ENCODE results near the gene SHC4.
"Not testable (repeated sequence)": the region's sequence is repeated elsewhere in the genome, so short reads cannot be mapped to it uniquely, and the experiment has no call there.

SHC4 gene

DNA sequence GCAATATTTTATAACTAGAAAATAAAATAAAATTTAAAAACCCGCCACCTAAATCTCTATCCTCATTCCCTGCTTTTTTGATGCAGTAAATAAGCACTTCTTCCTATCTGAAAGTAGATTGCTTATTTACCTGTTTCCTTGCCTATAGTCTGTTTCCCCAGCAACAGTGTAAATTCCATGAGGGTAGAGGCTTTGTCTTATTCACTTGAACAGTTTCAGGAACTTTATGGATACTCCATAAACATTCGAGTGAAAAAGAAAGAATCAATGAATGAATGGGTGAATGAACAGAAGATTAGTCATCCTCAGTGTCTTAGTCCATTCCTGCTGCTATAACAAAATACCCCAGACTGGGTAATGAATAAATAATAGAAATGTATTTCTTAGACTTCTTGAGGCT lies 41.7 kb downstream of the SHC4 start:
- DNase-seq = no peak

DNA sequence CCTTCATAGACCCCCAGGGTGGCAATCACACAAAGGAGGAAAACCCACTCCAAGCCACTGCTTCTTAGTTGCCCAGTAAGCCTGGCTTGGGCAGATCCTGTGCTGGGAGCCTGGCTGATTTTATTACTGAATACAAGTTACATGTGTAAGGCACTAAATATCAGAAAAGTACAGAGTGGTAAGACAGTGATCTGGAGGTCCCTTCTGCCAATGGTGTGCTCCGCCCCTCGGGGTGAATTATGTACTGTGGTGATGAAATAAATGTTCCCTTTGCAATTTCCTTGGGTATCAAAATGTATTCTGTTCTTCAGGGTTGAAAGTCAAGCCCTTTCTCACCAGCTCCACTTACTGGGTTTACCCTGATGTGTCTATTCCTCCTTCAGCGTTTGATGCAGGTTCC lies 47.0 kb downstream of the SHC4 start:
- no peak for DNase-seq

DNA sequence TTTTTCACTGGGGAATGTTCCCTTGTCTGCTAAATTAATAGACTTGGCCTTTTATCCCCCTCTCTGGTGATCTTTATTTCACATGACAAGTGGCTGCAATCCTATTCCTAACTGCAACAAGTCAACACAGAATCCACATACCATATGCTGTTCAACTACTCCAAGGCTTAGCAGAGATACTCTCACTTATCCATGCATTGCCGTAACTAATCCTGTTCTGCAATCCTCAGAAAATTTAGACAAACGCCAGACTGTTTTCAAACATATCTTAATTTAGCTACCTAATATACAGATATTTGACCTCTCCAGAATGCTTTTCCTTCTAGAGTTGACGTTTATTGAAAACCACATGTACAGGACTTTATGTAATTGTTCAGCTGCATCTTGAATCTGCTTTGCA lies 47.9 kb downstream of the SHC4 start:
- DNase-seq = no peak

DNA sequence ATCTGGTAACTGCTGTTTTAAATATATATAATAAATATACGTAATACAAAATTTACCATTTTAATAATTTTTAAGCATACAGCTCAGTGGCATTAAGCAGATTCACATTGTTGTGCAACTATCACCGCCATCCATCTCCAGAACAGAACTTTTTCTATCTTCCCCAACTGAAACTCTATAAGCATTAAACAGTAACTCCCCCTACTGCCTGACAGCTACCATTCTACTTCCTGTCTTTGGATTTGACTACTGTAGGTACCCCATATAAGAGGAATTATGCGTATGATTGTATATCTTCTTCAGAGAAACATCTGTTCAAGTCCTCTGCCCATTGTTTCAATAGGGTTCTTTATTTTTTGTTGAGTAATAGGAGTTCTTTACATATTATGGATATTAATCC lies 49.0 kb downstream of the SHC4 start:
- DNase-seq = no peak

DNA sequence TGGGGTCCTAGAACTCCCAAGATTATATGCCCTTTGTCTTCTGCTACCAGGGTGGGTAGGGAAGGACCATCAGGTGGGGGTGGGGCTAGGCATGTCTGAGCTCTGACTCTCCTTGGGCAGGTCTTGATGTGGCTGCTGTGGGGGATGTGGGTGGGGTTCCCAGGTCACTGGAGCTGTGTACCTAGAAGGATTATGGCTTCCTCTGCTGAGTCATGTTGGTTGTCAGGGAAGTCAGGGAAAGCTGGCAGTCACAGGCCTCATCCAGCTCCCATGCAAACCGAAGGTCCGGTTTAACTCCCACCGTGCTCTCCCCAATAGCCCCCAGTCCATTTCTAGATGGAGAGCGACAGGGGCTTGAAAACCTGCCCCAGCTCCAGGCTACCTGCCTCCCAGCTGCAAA lies 50.6 kb downstream of the SHC4 start:
- DNase-seq = no peak

DNA sequence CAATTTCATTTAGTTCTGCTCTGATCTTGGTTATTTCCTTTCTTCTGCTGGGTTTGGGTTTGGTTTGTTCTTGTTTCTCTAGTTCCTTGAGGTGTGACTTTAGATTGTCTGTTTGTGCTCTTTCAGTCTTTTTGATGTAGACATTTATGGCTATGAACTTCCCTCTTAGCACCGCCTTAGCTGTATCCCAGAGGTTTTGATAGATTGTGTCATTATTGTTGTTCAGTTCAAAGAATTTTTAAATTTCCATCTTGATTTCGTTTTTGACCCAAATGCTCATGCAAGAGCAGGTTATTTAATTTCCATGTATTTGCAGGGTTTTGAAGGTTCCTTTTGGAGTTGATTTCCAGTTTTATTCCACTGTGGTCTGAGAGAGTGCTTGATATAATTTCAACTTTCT lies 53.2 kb downstream of the SHC4 start:
- not testable (repeated sequence) for DNase-seq

DNA sequence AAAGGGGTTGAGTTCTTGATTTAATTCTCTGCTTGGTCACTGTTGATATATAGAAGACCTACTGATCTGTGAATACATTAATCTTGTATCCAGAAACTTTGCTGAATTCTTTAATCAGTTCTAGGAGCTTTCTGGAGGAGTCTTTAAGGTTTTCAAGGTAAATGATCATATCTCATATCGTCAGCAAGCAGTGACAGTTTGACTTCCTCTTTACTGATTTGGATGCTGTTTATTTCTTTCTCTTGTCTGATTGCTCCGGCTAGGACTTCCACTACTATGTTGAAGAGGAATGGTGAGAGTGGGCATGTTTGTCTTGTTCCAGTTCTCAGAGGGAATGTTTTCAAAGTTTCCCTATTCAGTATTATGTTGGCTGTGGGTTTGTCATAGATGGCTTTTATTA lies 54.4 kb downstream of the SHC4 start:
- not testable (repeated sequence) for DNase-seq

DNA sequence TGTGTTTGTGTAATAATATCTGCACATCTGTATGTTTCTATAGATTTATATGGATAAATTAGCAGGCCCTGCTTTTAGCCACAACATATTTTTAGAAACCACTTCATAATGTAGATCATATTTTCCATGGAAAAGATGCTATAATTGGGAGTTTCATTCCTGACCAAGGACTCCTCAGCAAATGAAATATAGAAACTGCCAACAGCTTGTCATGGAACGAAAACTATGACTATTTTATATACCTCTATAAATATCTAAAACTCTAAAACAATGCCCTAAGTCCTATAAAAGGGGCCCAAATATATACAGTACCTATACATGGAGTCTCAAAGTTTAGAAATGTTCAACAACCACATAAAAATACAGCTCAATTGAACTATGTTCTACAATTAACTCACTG lies 57.9 kb downstream of the SHC4 start:
- DNase-seq = no peak

DNA sequence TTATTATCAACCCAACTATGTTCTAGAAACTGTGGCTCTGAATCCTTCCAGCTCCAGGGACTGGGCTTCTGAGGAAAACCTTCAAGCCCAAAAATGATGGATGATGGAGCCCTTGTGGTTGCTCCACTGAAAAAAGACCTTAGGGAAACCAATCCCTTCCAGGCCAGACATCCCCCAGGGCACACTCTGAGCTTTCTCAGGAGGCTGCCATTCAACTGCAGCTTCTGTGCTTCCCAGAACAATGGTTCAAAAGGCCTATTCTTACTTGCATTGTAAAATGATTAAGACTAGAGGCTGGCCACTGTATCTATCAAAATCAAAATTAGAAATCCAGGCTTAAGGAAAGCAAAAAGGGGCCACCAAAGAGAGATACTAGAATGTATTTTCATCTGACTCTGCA lies 58.5 kb downstream of the SHC4 start:
- no peak for DNase-seq

DNA sequence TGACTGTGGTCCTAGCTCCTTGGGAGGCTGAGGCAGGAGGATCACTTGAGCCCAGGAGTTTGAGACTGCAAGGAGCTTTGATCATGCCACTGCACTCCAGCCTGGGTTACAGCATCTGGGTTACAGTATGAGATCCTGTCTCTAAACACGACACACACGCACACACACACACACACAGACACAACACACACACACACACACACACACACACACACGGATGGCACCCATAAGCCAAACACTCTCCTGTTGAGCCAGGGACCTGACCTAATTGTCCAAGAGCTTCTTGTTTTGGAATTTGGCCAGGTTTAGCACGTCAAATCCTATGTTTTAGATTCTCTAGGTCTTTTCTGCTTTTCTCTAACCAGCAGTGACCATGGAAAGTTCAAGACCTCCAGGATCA lies 59.0 kb downstream of the SHC4 start:
- no peak for DNase-seq

DNA sequence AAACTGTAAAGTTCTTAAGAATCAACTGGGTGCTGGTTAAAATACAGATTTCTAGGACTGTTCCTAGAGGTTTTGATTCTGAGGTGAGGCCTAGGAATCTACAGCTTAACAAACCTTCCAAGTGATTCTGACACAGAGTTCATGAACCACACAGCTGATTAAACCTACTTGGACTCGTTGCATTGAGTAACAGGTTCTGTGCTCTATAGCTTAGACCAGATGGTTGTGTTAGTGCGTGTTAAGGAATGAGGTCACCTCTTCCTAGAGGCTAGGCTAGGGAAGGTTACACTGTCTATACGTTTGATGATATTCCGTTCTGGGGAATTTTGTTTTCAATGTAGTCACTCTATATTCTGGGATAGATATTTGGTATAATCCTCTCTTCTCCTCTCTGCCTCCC lies 63.9 kb downstream of the SHC4 start:
- no peak for DNase-seq

DNA sequence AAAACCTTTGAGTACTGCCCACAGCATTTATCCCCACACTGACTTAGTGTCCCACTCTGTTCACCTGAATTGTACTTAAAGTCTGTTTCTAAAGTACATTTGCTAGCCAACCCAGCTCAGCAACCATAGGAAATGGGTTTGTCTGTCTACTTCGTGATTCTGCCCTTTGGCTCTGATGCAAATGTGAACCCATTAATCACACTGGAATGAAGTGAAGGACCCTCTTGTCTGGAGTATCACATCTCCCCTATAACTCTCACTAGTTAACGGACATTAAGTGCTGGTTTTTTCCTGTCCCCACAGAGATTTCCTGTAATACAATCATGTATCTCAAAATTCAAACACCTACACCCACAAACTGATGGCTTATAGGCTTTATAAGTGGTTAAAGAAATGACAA lies 65.3 kb downstream of the SHC4 start:
- DNase-seq = no peak

DNA sequence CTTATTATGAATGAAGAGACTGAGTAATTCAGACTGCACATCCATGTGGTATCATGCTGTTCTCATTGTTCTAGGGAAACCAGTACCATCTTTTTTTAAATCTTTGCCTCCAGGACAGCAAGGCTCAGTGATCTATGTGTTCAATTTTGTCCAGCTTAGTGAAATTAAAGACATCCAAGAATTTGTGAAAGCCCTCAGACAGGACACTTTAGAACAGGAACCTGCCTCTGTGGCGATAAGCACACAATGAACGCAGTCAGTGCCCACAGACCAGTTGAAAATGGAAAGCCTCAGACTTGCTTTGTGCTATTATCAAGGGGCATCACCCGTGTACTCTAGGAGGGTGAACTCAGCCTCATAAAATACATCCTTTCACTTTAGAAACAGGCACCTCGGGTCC lies 65.7 kb downstream of the SHC4 start:
- DNase-seq = no peak

DNA sequence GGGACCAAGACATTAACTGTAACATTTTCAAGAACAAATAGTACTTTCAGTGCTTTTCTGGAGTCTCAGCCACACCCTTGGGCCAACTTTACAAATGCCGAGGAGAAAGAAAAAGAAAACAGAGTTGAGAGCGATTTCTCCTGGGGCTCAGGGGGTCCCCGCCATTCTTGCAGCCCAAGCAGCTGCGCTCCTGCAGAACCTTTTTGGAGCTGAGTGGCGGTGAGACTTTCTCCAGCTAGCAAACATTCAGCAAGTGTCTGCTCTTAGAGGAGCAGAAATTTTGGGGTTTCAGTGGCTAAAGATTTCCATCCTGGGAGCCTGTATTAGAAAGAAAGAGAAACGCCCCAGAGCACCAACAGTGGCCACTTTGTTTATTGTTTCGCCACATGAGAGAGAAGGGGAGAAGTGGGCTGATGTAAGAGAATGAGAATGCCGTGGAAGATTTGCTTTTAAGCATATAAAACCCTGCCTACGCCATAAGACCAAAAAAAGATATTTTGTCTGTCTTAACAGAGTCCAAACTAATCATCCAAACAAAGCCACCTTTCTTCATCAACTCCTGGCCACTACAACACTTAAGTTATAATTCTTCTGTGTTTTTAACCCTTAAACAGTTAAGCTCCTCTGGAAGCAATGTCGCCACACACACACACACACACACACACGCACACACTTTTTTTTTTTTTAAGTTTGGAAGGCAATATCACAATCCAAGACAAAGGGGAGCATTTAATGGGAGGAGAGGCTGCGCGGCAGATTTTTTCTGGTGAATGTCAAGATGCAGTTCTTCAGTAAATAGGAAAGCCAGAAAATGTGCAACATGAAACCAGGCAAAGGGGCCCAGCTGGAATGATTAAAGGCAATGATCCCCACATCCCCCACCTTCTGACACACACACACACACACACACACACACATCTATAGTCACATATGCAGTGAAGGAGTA lies 66.6 kb downstream of the SHC4 start:
- DNase-seq = no peak

DNA sequence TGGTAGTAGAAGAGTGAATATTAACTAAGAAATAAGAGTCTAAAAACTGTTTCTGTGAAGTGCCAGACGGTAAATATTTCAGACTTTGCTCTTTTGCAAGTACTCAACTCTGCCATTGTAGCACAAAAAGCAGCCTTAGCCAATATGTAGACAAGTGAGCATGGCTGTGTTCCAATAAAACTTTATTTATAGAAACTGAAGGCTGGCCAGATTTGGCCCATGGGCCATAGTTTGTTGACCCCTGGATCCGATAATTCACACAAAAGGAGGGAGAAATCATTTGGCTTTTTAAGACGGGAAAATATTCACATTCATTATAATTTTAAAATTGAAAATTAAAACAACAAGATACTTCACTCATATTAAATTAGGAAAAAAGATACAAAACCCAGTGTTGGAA lies 70.4 kb downstream of the SHC4 start:
- DNase-seq = no peak

DNA sequence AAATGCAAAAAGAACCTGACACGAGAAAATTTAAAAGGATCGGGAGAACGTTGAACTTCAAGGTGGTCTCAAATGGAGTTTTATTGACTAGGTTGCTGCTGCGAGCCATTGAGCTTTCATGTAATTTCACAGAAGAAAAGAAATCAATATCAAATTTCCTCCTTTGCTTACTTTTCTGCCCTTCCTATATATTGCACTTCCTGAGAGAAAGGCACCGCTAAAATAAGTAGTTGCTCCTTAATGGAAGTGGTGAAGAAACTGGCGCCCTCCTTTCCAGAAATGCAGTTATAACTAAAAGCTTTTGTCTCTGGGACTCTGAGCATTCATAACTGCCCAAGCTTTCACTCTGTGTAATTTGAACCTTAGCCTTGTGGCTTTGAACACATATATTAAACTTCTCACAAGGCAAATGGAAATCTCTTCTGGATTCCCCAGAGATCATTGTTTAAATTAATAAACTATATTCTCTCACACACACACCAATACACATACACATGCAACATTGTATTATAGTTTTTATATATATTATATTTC lies 72.4 kb downstream of the SHC4 start:
- no peak for DNase-seq

DNA sequence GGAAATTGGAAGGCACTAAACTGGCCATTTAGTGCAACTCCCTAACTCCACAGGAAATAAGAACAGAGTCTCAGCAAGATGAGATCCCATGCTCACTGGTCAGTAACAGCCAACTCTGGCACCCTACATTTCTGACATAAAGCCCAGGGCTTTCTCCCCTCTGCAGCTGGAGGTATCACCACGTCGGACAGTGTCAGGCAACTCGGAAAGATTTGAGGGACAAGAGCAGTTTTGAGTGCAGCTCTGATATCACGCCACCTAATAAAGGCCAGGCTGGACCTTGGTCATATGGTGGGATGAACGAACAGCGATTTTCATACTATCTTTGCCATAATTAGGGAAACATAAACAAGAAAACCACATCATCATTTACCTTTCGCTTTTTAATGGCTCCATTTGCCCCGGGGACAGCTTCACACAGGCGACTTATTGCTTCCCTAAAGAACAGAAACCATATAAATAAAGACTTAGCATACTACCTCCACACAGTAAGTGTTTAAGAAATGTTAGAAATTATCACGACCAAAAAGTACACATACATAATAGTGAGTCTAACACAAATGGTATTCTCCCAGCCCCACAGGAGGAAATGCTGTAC lies 73.2 kb downstream of the SHC4 start:
- DNase-seq = no peak

DNA sequence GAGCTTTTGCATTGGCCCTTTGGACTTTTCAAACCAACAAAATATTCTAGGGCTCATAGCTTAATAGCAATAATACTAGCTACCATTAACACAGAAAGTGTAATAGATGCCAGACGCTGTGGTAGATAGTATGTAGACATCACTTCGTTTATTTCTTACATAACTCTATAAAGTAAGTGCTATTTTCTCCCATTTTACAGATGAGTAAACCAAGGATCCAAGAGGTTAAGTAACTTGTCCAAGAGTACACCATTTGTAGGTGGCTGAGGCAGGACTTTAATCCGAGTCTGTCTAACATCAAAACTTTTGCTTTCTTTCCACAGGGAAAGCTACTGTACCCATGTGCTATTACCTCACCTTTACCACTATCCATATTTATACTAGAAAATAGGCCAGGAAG lies 73.8 kb downstream of the SHC4 start:
- no peak for DNase-seq

DNA sequence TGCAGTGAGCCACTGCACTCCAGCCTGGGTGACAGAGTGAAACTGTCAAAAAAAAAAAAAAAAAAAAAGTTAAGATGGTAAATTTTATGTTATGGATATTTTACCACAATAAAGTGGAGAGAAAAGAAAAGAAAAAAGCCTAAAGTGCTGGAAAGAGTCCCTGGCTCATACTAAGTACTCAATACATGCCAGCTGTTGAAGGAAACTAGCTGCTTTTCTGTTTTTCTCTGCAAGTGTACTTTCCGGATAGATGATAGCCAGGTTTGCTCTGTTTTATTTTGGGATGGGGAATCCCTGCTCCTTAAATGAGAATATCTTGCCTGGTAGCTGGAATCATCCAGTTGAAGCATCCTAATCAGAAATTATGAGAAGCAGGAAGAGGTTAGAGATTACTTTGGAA lies 74.9 kb downstream of the SHC4 start:
- no peak for DNase-seq

DNA sequence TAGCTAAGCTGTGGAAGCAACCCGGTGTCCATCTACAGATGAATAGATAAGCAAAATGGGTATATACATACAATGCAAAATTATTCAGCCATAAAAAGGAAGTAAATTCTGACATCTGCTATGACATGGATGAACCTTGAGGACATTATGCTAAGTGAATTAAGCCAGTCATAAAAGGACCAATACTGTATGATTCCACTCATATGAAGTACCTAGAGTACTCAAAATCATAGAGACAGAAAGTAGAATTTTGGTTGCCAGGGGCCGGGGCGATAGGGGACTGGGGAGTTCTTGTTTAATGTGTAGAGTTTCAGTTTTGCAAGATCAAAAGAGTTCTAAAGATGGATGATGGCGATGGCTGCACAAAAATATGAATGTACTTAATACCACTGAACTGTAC lies 75.5 kb downstream of the SHC4 start:
- DNase-seq = no peak

DNA sequence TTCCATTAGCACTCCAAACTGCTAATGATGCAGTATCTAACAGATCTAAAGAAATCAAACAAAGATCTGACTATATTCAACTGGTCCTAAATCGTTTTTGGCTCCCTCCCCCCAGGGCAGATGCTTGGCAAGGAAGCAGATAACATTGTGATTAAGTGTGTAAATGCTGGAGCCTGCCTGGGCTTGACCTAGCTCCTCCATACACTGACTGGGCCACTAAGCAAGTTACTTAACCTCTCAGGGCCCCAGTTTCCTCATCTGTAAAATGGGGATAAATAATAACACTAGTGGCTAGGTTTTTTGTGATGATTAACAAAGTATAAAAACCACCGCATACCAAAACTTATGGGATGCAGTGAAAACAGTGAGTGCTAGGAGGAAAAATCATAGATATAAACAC lies 76.6 kb downstream of the SHC4 start:
- DNase-seq = peak; percentile 4

DNA sequence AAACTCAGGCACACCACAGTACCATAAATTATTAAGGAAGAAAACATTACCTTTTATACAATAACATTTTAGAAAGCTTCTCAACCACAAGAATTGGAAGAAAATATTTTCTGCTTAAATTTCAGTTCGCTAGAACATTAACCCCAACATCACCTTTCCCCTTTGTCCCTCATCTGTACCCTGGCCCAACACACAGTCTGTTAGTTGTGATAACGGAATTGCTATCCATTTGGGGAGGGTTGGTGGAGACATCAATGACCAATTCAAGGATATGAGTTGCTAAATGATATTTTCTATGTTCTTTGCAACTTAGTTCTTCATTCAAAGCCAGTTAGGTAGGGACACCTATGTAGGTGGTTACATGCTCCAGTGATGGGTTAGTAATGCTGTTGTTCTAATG lies 80.0 kb downstream of the SHC4 start:
- DNase-seq = no peak

DNA sequence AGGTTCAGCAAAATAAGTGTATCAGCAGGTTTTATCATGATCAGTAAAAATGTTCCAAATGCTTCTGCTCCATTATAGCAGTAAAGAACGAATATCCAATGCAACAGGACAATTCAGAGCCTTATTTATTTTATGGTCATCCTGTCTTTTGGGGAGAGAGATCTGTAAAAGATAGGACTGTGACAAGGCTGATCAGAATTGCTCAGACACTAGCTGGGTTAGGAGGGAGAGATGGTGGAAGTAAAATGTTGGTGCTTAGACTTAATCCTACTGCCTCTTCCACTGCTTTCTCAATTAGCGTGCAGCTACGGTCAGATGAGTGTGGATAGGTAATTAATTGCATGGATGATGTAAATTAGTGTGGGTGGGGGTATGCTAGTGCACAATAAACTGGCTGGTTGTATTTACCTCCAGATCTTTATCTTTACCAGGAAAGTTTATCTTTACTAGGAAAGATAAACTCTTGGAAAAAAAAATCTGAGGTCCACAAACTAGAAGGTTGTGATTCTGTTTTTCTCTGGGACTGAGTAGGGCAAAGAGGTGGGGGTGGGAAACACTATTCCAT lies 83.6 kb downstream of the SHC4 start:
- DNase-seq = no peak

All from NCI-H1436 treated with DMSO at 0.1 percent for 48 hours (cell line).